NT2/D1 (cell line): Measurements from ENCODE around the gene ARHGAP11A.
"Not testable (repeated sequence)": the region's sequence is repeated elsewhere in the genome, so short reads cannot be mapped to it uniquely, and the experiment has no call there.

Experiments used
- DNase-seq: peaks from one replicate; pipeline ENCODE4 v3.0.0-alpha.2; 2011; ENCODE audit warnings: low read depth, low spot score
- H3K27me3 ChIP-seq: 2 replicates; pipeline ENCODE4 v1.6.0; 2011; ENCODE audit warnings: mild to moderate bottlenecking; ENCODE audit not compliant: insufficient read length, insufficient read depth
- H3K36me3 ChIP-seq: 2 replicates; pipeline ENCODE4 v1.6.1; 2011; ENCODE audit warnings: mild to moderate bottlenecking, low read length, mixed read lengths; ENCODE audit not compliant: insufficient read depth, insufficient read length
- H3K4me1 ChIP-seq: 2 replicates; pipeline ENCODE4 v1.5.1; 2011; ENCODE audit not compliant: insufficient read depth, insufficient read length
- H3K4me3 ChIP-seq: 2 replicates; pipeline ENCODE4 v1.5.1; 2011; ENCODE audit warnings: low read depth; ENCODE audit not compliant: insufficient read length
- H3K9ac ChIP-seq: 2 replicates; pipeline ENCODE4 v1.6.0; 2011; ENCODE audit warnings: low read depth; ENCODE audit not compliant: insufficient read length
- H3K9me3 ChIP-seq: 2 replicates; pipeline ENCODE4 v1.5.1; 2011; ENCODE audit warnings: mild to moderate bottlenecking, low read length; ENCODE audit not compliant: insufficient read depth

The ARHGAP11A gene, protein sequence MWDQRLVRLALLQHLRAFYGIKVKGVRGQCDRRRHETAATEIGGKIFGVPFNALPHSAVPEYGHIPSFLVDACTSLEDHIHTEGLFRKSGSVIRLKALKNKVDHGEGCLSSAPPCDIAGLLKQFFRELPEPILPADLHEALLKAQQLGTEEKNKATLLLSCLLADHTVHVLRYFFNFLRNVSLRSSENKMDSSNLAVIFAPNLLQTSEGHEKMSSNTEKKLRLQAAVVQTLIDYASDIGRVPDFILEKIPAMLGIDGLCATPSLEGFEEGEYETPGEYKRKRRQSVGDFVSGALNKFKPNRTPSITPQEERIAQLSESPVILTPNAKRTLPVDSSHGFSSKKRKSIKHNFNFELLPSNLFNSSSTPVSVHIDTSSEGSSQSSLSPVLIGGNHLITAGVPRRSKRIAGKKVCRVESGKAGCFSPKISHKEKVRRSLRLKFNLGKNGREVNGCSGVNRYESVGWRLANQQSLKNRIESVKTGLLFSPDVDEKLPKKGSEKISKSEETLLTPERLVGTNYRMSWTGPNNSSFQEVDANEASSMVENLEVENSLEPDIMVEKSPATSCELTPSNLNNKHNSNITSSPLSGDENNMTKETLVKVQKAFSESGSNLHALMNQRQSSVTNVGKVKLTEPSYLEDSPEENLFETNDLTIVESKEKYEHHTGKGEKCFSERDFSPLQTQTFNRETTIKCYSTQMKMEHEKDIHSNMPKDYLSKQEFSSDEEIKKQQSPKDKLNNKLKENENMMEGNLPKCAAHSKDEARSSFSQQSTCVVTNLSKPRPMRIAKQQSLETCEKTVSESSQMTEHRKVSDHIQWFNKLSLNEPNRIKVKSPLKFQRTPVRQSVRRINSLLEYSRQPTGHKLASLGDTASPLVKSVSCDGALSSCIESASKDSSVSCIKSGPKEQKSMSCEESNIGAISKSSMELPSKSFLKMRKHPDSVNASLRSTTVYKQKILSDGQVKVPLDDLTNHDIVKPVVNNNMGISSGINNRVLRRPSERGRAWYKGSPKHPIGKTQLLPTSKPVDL

GRCh38 chr15:32615051-32615870 lies at the start of gene ARHGAP11A:
TSS of gene ARHGAP11A (plus strand) at chr15:32615504. CDS start at chr15:32616212, 708 bp downstream.
- DNase-seq, result peak; percentile 27
- peak within 1 kb of the TSS; percentile 55 for H3K4me3 ChIP-seq
- H3K27me3 ChIP-seq, result not testable (repeated sequence)

GRCh38 chr15:32568988-32569387 lies 46.3 kb upstream of the ARHGAP11A start:
- DNase-seq, H3K9me3 ChIP-seq, H3K4me3 ChIP-seq, H3K9ac ChIP-seq, H3K36me3 ChIP-seq, H3K27me3 ChIP-seq, H3K4me1 ChIP-seq: not testable (repeated sequence)

More at GRCh38 chr15:32615051-32615870, at the start of gene ARHGAP11A:
- not testable (repeated sequence) for H3K36me3 ChIP-seq, H3K9me3 ChIP-seq, H3K4me1 ChIP-seq
- H3K9ac ChIP-seq, result peak within 1 kb of the TSS; percentile 82

- H3K36me3 ChIP-seq, H3K27me3 ChIP-seq, DNase-seq: not testable (repeated sequence)
These were observed 36.8 kb upstream of the ARHGAP11A start for GRCh38 chr15:32578482-32578881.

DNA sequence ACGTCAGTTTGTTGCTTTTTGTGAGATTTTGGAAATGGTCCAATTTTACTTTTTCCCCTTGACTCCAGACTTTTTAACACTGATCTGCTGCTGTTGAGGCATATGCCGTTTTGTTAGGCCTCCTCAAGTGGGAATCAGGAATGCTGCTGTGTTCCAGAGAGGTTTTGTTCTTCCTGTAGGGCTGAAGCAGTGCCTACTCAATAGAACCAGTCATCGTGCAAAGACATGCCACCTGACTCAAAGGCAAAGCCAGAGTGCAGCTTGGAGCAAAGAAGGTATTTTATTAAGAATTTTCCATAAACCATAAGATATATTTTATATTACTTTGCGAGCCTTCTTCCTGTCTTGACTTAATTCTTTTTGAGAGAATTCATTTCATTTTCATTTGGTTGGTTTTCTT lies 29.5 kb upstream of the ARHGAP11A start:
- not testable (repeated sequence) for H3K4me1 ChIP-seq, DNase-seq, H3K27me3 ChIP-seq, H3K4me3 ChIP-seq, H3K9me3 ChIP-seq, H3K9ac ChIP-seq, H3K36me3 ChIP-seq

More at GRCh38 chr15:32578482-32578881, 36.8 kb upstream of the ARHGAP11A start:
- not testable (repeated sequence) for H3K4me1 ChIP-seq, H3K9me3 ChIP-seq, H3K9ac ChIP-seq, H3K4me3 ChIP-seq

- not testable (repeated sequence) for H3K9me3 ChIP-seq, H3K36me3 ChIP-seq, H3K4me3 ChIP-seq, DNase-seq, H3K4me1 ChIP-seq, H3K27me3 ChIP-seq, H3K9ac ChIP-seq
These were observed 22.2 kb upstream of the ARHGAP11A start, which contains the start of gene GOLGA8N for GRCh38 chr15:32593151-32593550. TSS of gene GOLGA8N (plus strand) at chr15:32593456.

GRCh38 chr15:32609518-32609917 lies 5.8 kb upstream of the ARHGAP11A start:
- not testable (repeated sequence) for DNase-seq, H3K36me3 ChIP-seq, H3K27me3 ChIP-seq, H3K4me3 ChIP-seq, H3K4me1 ChIP-seq, H3K9ac ChIP-seq, H3K9me3 ChIP-seq

GRCh38 chr15:32610719-32611118 lies 4.6 kb upstream of the ARHGAP11A start:
- not testable (repeated sequence) for H3K9me3 ChIP-seq, H3K36me3 ChIP-seq, H3K9ac ChIP-seq, H3K27me3 ChIP-seq, H3K4me3 ChIP-seq, H3K4me1 ChIP-seq, DNase-seq

DNA sequence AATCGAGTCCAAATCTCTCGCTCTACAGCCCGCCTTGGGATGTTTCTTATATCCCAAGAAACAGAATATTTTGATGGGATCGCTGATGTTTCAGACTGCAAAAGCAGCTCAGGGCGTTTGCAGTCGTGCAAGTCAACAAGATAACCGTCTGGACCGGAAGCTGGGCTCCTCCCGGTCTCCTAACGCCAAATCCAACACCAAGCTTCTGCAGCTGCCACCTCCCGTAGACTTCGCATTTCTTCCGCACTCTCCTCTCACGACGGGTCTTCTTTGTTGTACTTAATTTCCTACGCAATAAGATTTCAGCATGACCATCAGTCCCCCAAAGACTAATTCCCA lies 623 bp upstream of the ARHGAP11A start:
- H3K36me3 ChIP-seq, H3K9me3 ChIP-seq, H3K27me3 ChIP-seq, H3K4me1 ChIP-seq, H3K9ac ChIP-seq: not testable (repeated sequence)
- H3K4me3 ChIP-seq, result peak overlapping the region; percentile 11
- peak; percentile 1 for DNase-seq

DNA sequence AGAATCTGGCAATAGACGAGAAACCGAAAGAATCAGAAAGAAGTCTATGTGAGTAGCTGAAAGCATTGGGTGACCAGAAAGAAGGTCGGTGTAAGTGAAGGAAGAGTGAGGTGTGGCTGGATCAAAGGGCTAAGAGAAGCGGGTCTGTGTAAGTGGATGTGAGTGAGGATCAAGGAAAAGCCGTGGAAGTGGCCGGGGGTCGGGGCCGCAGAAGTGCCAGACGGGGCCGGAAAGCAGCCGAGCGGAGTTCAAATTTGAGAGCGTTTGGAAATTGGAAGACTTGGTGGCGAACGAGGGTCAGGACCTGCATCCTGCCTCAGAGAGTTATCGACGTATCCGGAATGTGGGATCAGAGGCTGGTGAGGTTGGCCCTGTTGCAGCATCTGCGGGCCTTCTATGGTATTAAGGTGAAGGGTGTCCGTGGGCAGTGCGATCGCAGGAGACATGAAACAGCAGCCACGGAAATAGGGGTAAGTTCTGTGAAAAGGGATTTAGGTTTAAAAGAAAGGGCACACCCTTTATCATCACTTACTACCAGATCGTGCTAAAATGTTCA lies 645 bp downstream of the ARHGAP11A start:
- not testable (repeated sequence) for H3K9me3 ChIP-seq

More for the DNA sequence above, 645 bp downstream of the ARHGAP11A start:
- not testable (repeated sequence) for H3K36me3 ChIP-seq, H3K27me3 ChIP-seq, DNase-seq, H3K4me1 ChIP-seq
- peak overlapping the region; percentile 55 for H3K4me3 ChIP-seq
- H3K9ac ChIP-seq, result peak overlapping the region; percentile 82
